BE2C (cell line): Measurements from ENCODE around the gene TFPI.
"Not testable (repeated sequence)": the region's sequence is repeated elsewhere in the genome, so short reads cannot be mapped to it uniquely, and the experiment has no call there.

Source experiments
- DNase-seq: peaks from one replicate; pipeline ENCODE4 v3.0.0-alpha.2; 2020
- H3K27me3 ChIP-seq: fragments of 250-450 bp; sonication (Bioruptor Pico); 2 replicates; pipeline ENCODE4 v1.5.1; 2020; ENCODE audit warnings: mild to moderate bottlenecking
- H3K36me3 ChIP-seq: fragments of 250-450 bp; sonication (Bioruptor Pico); 2 replicates; pipeline ENCODE4 v1.5.1; 2020; ENCODE audit warnings: mild to moderate bottlenecking
- H3K4me1 ChIP-seq: fragments of 250-450 bp; sonication (Bioruptor Pico); 2 replicates; pipeline ENCODE4 v1.5.1; 2020
- H3K4me3 ChIP-seq: 2 replicates; pipeline ENCODE4 v1.5.1; 2011; ENCODE audit warnings: low read depth, low read length
- H3K9me3 ChIP-seq: fragments of 250-450 bp; sonication (Bioruptor Pico); 2 replicates; pipeline ENCODE4 v1.5.1; 2020
- CTCF ChIP-seq: IDR thresholded peaks from 2 replicates; pipeline ENCODE4 v1.5.1; 2012; ENCODE audit warnings: mild to moderate bottlenecking, low read depth, low read length

TFPI gene

DNA sequence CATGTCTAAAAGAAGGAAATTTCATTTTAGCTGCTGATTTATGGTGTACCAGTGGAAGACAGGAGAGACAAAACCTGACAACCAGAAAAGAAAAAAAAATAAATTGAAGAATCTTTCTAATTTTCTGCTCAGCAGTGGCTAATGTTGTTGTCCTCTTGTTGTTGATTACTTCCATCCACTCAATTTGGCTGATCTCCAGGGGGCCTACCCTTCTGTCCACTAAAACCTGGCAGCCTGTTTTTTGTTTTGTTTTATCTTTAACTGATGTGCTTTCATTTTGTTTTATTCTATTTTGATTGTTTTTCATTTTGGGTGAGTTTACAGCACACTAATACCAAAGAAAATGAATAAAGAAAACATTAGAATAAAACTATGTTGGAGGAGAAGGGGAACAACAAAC, 27.4 kb downstream of the TFPI start:
- DNase-seq: no peak
- Histone ChIP-seq H3K27me3 (no peaks in the 10 kb centered on the region), H3K4me3 (no peak overlapping the region), H3K36me3 (no peaks in the 10 kb centered on the region), H3K4me1 (no peaks in the 10 kb centered on the region), H3K9me3 (no peaks in the 10 kb centered on the region)
- no peak for TF ChIP-seq CTCF

DNA sequence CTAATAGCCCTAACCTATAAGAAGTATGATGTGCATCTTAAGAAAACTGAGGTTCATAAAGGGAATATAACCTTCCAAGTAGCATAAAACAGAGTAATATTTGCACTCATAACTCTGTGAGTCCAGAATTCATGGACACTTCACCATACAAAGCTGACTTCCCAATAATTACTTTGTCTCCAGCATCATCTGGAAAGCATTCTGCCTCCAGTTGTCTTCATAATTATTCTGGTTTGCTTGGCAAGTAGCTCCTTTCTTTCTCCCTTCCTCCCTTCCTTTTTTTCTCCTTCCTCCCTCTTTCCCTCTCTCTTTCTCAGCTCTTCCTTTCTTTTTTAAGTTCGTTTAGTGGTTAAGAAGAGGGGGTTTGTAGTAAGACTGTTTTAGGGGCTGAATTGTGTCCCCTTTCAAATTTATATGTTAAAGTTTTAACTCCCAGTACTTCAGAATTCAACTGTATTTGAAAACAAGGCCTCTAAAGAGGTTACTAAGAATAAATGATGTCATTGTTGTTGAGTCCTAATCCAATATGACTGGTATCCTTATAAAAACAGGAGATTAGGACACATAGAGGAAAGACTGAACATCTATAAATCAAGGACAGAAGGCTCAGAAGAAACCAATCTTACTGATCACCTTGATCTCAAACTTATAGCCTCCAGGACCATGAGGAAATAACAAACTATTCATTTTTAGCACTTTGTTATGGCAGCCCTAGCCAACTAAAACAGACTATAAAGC, 28.9 kb downstream of the TFPI start:
- no peak for DNase-seq
- Histone ChIP-seq H3K9me3 (no peaks in the 10 kb centered on the region), H3K4me1 (no peaks in the 10 kb centered on the region), H3K4me3 (no peak overlapping the region), H3K27me3 (no peaks in the 10 kb centered on the region), H3K36me3 (no peaks in the 10 kb centered on the region)
- no peak for TF ChIP-seq CTCF

DNA sequence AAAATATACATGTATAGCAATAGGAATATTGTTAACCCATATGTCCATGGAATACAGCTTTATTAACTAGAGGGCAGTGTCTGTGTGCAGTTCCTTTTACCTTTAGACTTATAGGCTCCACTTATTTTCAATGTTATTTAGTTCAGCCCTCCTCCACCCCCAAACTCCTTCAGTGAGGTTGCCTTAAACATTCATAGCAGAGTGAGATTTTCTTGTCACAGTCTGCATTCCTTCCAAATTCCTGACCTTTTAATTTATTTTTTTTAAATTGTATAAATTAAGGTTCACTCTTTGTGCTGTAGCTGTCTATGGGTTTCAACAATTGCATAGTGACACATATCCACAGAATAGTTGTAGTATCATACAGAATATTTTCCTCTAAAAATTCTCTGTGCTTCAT, 30.9 kb downstream of the TFPI start:
- Histone ChIP-seq H3K4me1 (no peaks in the 10 kb centered on the region), H3K36me3 (no peaks in the 10 kb centered on the region), H3K4me3 (no peak overlapping the region), H3K27me3 (no peaks in the 10 kb centered on the region), H3K9me3 (no peaks in the 10 kb centered on the region)
- no peak for DNase-seq
- TF ChIP-seq CTCF: no peak

- Histone ChIP-seq H3K4me1 (no peaks in the 10 kb centered on the region), H3K9me3 (no peaks in the 10 kb centered on the region), H3K4me3 (no peak overlapping the region), H3K36me3 (no peaks in the 10 kb centered on the region), H3K27me3 (no peaks in the 10 kb centered on the region)
- TF ChIP-seq CTCF: no peak
- DNase-seq: no peak
These were observed 34.1 kb downstream of the TFPI start for GRCh38 chr2:187520121-187520624.

DNA sequence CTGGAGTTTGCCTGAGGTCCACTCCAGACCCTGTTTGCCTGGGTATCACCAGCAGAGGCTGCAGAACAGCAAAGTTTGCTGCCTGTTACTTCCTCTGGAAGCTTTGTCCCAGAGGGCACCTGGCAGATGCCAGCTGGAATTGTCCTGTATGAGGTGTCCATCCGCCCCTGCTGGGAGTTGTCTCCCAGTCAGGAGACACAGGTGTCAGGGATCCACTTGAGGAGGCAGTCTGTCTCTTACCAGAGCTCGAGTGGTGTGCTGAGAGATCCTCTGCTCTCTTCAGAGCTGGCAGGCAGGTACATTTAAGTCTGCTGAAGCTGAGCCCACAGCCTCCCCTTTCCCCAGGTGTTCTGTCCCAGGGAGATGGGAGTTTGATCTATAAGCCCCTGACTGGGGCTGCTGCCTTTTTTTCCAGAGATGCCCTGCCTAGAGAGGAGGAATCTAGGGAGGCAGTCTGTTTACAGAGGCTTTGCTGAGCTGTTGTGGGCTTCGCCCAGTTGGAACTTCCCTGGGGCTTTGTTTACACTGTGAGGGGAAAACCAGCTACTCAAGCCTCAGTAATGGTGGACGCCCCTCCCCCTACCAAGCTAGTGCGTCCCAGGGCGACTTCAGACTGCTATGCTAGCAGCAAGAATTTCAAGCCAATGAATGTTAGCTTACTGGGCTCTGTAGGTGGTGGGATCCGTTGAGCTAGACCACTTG, 34.7 kb downstream of the TFPI start:
- no peak for DNase-seq

GRCh38 chr2:187517750-187518361, 36.4 kb downstream of the TFPI start:
- not testable (repeated sequence) for H3K9me3 ChIP-seq, H3K4me1 ChIP-seq, H3K4me3 ChIP-seq, DNase-seq, H3K36me3 ChIP-seq, H3K27me3 ChIP-seq

More for the DNA sequence above, 34.7 kb downstream of the TFPI start:
- Histone ChIP-seq H3K36me3 (no peaks in the 10 kb centered on the region), H3K4me3 (no peak overlapping the region), H3K9me3 (no peaks in the 10 kb centered on the region), H3K27me3 (no peaks in the 10 kb centered on the region), H3K4me1 (no peaks in the 10 kb centered on the region)
- no peak for TF ChIP-seq CTCF

GRCh38 chr2:187516630-187517510, 37.4 kb downstream of the TFPI start:
- H3K36me3 ChIP-seq, DNase-seq: not testable (repeated sequence)

More at GRCh38 chr2:187516630-187517510, 37.4 kb downstream of the TFPI start:
- H3K9me3 ChIP-seq, H3K27me3 ChIP-seq, H3K4me1 ChIP-seq, H3K4me3 ChIP-seq: not testable (repeated sequence)
